HepG2 (cell line): Measurements from ENCODE around the gene ATP6V1C2.

ENCODE experiments used
- EZH2 ChIP-seq: conservative IDR thresholded peaks from 2 replicates; pipeline ENCODE4 v1.6.1; 2012; ENCODE audit warnings: mild to moderate bottlenecking, low read depth, low read length, moderate library complexity
- NONO ChIP-seq, 2 experiments: fragments of 450-650 bp in 1 of 2; sonication (generic) in 1 of 2; formaldehyde crosslinking in 1 of 2; IDR thresholded peaks in 1 of 2; conservative IDR thresholded peaks in 1 of 2; 2 replicates each; pipeline versions ENCODE4 v1.6.1 to v1.8.0; 2017 to 2022; ENCODE audit warnings: mild to moderate bottlenecking in 1 of 2, missing genetic modification reagents in 1 of 2, moderate library complexity in 1 of 2
- RAD21 ChIP-seq: fragments of 450-650 bp; formaldehyde crosslinking; IDR thresholded peaks from 2 replicates; pipeline ENCODE4 v1.5.0; 2020; ENCODE audit warnings: mild to moderate bottlenecking
- SRF ChIP-seq: IDR thresholded peaks from 2 replicates; pipeline ENCODE4 v1.6.1; 2011; ENCODE audit warnings: mild to moderate bottlenecking, low read depth, low read length, moderate library complexity
- WIZ ChIP-seq: sonication (generic); formaldehyde crosslinking; IDR thresholded peaks from 2 replicates; pipeline ENCODE4 v1.5.1; 2020; ENCODE audit warnings: mild to moderate bottlenecking, missing genetic modification reagents
- TF ChIP-seq, protein P1 (sequence below): sonication (generic); formaldehyde crosslinking; IDR thresholded peaks from 2 replicates; pipeline ENCODE4 v1.5.0; 2020; ENCODE audit warnings: mild to moderate bottlenecking, missing genetic modification reagents, moderate library complexity

DNA sequence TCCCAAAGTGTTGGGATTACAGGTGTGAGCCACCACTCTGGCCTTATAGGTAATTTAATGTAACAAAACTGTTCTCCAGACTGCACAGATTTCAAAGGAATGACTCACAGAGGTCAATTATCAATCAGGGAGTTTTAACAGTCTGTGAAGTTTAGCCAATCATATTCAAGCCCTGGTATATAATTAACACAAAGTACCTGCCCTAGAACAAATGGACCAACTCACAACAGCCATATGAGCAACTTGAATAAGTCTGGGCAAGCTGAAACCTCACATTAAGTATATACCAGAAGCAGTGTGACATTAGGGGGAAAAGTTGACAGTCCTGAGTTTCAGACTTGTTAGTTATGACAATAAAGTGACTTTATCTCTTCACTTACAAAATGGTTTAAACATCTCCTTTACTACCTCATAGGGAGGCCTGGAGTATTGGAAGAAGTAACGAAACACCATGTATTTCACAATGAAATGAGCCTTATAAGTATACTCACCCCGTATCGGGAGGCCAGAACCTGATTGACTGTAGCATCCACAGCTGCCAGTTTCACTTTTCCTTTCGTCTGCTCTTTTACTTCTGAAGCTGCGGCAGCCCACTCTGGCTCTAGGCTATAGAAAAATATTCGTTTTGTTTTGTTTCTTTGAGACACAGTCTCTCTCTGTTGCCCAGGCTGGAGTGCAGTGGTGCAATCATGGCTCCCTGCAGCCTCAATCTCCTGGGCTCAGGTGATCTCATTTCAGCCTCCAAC, 69.0 kb downstream of the ATP6V1C2 start:
- TF ChIP-seq NONO (IDR thresholded peaks at IDR 0.05), result no peak
- no peak for TF ChIP-seq NONO (CRISPR knock-in tag; conservative IDR thresholded peaks at IDR 0.05)
- no peak for TF ChIP-seq SRF
- TF ChIP-seq WIZ, result no peak
- TF ChIP-seq, protein P1, sequence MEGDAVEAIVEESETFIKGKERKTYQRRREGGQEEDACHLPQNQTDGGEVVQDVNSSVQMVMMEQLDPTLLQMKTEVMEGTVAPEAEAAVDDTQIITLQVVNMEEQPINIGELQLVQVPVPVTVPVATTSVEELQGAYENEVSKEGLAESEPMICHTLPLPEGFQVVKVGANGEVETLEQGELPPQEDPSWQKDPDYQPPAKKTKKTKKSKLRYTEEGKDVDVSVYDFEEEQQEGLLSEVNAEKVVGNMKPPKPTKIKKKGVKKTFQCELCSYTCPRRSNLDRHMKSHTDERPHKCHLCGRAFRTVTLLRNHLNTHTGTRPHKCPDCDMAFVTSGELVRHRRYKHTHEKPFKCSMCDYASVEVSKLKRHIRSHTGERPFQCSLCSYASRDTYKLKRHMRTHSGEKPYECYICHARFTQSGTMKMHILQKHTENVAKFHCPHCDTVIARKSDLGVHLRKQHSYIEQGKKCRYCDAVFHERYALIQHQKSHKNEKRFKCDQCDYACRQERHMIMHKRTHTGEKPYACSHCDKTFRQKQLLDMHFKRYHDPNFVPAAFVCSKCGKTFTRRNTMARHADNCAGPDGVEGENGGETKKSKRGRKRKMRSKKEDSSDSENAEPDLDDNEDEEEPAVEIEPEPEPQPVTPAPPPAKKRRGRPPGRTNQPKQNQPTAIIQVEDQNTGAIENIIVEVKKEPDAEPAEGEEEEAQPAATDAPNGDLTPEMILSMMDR (CRISPR knock-in tag), result no peak
- no peak for TF ChIP-seq EZH2
- TF ChIP-seq RAD21, result no peak
